ENCODE results near the gene TNFAIP2. TPM values are rescaled to one million over a fixed set of nuclear protein-coding genes. Genes with fewer than 3 reads are reported as not detected.
A peak's percentile ranks its signal among the peaks of the same experiment; 100 is the strongest.

TNFAIP2 gene
- total and polyA plus RNA-seq, 4 donors: 65.6 to 519 (median 226) TPM

DNA sequence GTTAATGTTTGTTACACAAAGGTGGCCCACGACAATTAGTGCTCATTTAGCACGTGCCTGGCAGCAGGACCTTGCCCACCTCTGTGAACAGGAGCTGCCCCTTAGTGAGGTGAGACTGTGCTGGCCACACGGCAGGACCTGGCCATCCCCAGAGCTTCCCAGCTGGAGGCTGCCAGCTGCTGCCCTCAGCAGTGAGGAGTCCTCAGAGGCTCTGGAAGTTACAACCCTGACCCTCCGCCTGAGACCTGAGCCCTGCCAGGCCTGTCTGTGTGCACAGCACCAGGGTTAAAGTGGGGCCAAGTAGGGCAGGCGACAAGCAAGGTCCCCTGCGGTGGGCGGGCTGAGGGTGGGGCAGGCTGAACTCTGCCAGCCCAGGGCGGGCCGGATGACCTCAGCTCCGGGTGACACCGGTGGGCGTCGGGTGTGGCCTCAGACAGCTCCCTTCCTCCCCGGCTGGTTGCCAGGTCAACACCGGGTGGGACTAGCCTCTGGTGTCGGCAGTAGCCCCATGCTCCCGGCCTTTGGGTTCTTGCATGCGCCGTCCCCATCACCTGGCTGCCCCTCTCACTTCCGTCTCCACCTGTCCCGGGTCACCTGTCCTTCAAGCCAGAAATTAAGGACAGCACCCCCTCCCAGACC is 48.4 kb upstream of the TNFAIP2 start:
- peak; percentile 28 for ATAC-seq (ENCODE audit: insufficient read depth, low FRiP score)
- Histone ChIP-seq H3K9ac (ENCODE audit: insufficient read depth in 1 of 2, low read length in 2 of 2) (no peak overlapping the region), H3K9me3 (ENCODE audit: control insufficient read depth in 4 of 4, insufficient read depth in 3 of 4, low read length in 3 of 4) (no peaks in the 10 kb centered on the region), H3K4me3 (peak overlapping the region; percentile 6), H3K27ac (ENCODE audit: low read depth in 1 of 2, low read length in 1 of 2) (peak overlapping the region; percentile 81), H3K4me1 (ENCODE audit: control insufficient read depth in 5 of 5, insufficient read depth in 5 of 5, low read length in 5 of 5) (peaks cover 0 to 14% (median 7%) of the 10 kb centered on the region in 5 donors), H3K36me3 (ENCODE audit: control insufficient read depth in 4 of 4, insufficient read depth in 4 of 4, low read length in 4 of 4) (no peaks in the 10 kb centered on the region), H3K27me3 (ENCODE audit: control insufficient read depth in 3 of 3, insufficient read depth in 3 of 3, low read length in 2 of 3) (no peaks in the 10 kb centered on the region)
- peak in 2 of 3 donors; percentile 37 to 45 for DNase-seq
- TF ChIP-seq, protein P1, sequence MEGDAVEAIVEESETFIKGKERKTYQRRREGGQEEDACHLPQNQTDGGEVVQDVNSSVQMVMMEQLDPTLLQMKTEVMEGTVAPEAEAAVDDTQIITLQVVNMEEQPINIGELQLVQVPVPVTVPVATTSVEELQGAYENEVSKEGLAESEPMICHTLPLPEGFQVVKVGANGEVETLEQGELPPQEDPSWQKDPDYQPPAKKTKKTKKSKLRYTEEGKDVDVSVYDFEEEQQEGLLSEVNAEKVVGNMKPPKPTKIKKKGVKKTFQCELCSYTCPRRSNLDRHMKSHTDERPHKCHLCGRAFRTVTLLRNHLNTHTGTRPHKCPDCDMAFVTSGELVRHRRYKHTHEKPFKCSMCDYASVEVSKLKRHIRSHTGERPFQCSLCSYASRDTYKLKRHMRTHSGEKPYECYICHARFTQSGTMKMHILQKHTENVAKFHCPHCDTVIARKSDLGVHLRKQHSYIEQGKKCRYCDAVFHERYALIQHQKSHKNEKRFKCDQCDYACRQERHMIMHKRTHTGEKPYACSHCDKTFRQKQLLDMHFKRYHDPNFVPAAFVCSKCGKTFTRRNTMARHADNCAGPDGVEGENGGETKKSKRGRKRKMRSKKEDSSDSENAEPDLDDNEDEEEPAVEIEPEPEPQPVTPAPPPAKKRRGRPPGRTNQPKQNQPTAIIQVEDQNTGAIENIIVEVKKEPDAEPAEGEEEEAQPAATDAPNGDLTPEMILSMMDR (IDR thresholded peaks at IDR 0.05; ENCODE audit: control extremely low read depth, extremely low read depth): no peak
- 15 to 29% methylated on average over 20 to 21 of the region's 21 CpGs for WGBS, 2 donors

- H3K9me3 ChIP-seq (ENCODE audit: control insufficient read depth in 4 of 4, insufficient read depth in 3 of 4, low read length in 3 of 4): peaks cover 0 to 2% (median 0%) of the 10 kb centered on the region in 4 donors
- DNase-seq (peak; percentile 82 to 88 (median 84)), ATAC-seq (ENCODE audit: insufficient read depth, low FRiP score) (peak; percentile 48)
- no peaks in the 10 kb centered on the region for H3K36me3 ChIP-seq (ENCODE audit: control insufficient read depth in 4 of 4, insufficient read depth in 4 of 4, low read length in 4 of 4)
- WGBS, 2 donors: 10 to 13% methylated on average over 8 to 9 of the region's 9 CpGs
- H3K4me3 ChIP-seq: no peak overlapping the region
- H3K9ac ChIP-seq (ENCODE audit: insufficient read depth in 1 of 2, low read length in 2 of 2): no peak overlapping the region
- H3K4me1 ChIP-seq (ENCODE audit: control insufficient read depth in 5 of 5, insufficient read depth in 5 of 5, low read length in 5 of 5): peaks cover 0 to 9% (median 7%) of the 10 kb centered on the region in 5 donors
- H3K27ac ChIP-seq (ENCODE audit: low read depth in 1 of 2, low read length in 1 of 2): no peak overlapping the region
- H3K27me3 ChIP-seq (ENCODE audit: control insufficient read depth in 3 of 3, insufficient read depth in 3 of 3, low read length in 2 of 3): peaks cover 0 to 20% (median 9%) of the 10 kb centered on the region in 3 donors
- TF ChIP-seq, protein P1 (IDR thresholded peaks at IDR 0.05; ENCODE audit: control extremely low read depth, extremely low read depth): peak; percentile 78
Observed at GRCh38 chr14:103078420-103078749, 44.9 kb upstream of the TNFAIP2 start.

GRCh38 chr14:103078860-103079587 is 44.2 kb upstream of the TNFAIP2 start:
- H3K27me3 ChIP-seq (ENCODE audit: control insufficient read depth in 3 of 3, insufficient read depth in 3 of 3, low read length in 2 of 3): peaks cover 0 to 20% (median 9%) of the 10 kb centered on the region in 3 donors
- TF ChIP-seq, protein P1 (IDR thresholded peaks at IDR 0.05; ENCODE audit: control extremely low read depth, extremely low read depth): no peak
- peaks cover 0 to 8% (median 7%) of the 10 kb centered on the region in 5 donors for H3K4me1 ChIP-seq (ENCODE audit: control insufficient read depth in 5 of 5, insufficient read depth in 5 of 5, low read length in 5 of 5)
- no peak overlapping the region for H3K27ac ChIP-seq (ENCODE audit: low read depth in 1 of 2, low read length in 1 of 2)
- DNase-seq: no peak
- whole genome bisulfite sequencing, 2 donors: 79 to 91% methylated on average over 11 of the region's 11 CpGs
- H3K9me3 ChIP-seq (ENCODE audit: control insufficient read depth in 4 of 4, insufficient read depth in 3 of 4, low read length in 3 of 4): peaks cover 0 to 2% (median 0%) of the 10 kb centered on the region in 4 donors
- ATAC-seq (ENCODE audit: insufficient read depth, low FRiP score): no peak
- no peaks in the 10 kb centered on the region for H3K36me3 ChIP-seq (ENCODE audit: control insufficient read depth in 4 of 4, insufficient read depth in 4 of 4, low read length in 4 of 4)
- H3K9ac ChIP-seq (ENCODE audit: insufficient read depth in 1 of 2, low read length in 2 of 2): no peak overlapping the region
- H3K4me3 ChIP-seq: no peak overlapping the region
